Measurements from ENCODE around the gene ANKFN1.

Gene ANKFN1

DNA sequence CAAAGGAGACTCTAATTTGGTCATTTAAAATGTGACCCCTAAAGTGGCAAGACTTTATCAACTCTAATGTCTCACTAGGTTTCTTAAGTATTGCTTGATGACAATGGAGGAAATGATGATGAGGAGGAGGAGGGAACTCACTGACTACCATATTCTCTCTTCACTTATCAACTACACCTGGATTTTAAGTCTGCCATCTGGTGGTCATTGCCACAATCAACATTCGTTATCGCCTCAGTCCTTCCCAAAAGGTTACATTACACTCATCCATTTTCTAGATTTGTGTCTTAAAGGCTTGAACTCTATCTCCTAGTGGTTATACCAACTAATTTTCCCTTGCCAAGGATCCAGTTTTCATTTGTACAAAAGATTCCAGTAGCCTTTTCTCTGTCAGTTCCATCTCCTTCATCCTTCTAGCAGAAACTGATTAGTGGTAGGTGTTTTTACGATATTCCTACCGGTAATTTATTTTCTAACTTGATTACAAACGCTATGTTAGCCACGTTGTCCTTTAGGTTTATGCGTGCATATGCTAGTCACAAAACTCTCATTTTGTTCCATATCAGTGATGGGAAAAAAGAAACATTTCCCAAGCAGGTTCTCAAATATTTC, 325.7 kb downstream of the ANKFN1 start:
- no peak for DNase-seq
- Histone ChIP-seq H3K9me3 (no peaks in the 10 kb centered on the region), H3K27me3 (no peaks in the 10 kb centered on the region), H3K4me1 (no peaks in the 10 kb centered on the region), H3K27ac (no peak overlapping the region), H3K36me3 (no peaks in the 10 kb centered on the region), H3K4me3 (no peak overlapping the region)
- intact Hi-C loops (cut with DNase I; ENCODE audit: low total_unique reads): no loop called here
- TF ChIP-seq, protein P1, sequence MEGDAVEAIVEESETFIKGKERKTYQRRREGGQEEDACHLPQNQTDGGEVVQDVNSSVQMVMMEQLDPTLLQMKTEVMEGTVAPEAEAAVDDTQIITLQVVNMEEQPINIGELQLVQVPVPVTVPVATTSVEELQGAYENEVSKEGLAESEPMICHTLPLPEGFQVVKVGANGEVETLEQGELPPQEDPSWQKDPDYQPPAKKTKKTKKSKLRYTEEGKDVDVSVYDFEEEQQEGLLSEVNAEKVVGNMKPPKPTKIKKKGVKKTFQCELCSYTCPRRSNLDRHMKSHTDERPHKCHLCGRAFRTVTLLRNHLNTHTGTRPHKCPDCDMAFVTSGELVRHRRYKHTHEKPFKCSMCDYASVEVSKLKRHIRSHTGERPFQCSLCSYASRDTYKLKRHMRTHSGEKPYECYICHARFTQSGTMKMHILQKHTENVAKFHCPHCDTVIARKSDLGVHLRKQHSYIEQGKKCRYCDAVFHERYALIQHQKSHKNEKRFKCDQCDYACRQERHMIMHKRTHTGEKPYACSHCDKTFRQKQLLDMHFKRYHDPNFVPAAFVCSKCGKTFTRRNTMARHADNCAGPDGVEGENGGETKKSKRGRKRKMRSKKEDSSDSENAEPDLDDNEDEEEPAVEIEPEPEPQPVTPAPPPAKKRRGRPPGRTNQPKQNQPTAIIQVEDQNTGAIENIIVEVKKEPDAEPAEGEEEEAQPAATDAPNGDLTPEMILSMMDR (IDR thresholded peaks at IDR 0.05): no peak

DNA sequence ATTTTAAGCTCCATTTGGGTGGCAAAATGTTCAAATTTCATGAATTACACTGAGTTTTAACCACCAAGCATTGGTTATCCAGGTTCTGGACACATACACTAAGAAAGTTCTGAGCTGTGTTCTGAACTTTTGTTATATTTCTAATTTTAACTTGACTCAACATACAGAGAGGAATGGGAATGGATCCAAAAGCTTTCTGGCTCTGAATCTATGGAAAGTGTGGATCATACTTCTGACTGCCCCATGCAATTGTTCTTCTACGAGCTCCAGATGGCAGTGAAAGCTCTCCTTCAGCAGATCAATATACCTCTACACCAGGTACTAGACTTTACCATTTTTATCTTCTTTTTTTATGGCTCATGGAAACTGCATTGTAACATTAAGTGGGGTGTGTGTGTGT, 327.2 kb downstream of the ANKFN1 start:
- H3K4me1 ChIP-seq: no peaks in the 10 kb centered on the region
- intact Hi-C loops (cut with DNase I; ENCODE audit: low total_unique reads): no loop called here
- H3K4me3 ChIP-seq: no peak overlapping the region
- H3K27ac ChIP-seq: no peak overlapping the region
- H3K9me3 ChIP-seq: no peaks in the 10 kb centered on the region
- no peak for DNase-seq
- TF ChIP-seq, protein P1 (IDR thresholded peaks at IDR 0.05): no peak
- no peaks in the 10 kb centered on the region for H3K27me3 ChIP-seq
- H3K36me3 ChIP-seq: no peaks in the 10 kb centered on the region

DNA sequence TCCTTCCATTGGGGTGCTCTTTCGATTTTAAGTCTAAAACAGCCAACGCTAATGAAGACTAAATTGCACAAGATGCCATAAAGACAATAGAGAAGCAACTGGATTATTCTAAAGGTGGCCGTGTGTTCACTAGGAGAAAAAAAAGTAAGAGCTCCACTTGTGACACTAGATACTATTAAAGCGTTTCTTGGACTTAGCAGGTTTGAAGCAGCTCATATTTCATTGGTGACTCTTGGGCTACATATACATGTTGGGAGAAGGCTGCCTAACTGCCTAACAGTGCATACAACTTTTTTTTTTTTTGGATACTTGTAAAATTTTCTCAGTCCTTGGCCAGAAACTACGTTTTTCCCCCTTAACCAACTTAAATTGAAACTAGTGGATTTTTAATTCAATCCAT, 328.4 kb downstream of the ANKFN1 start:
- H3K36me3 ChIP-seq: no peaks in the 10 kb centered on the region
- DNase-seq: no peak
- intact Hi-C loops (cut with DNase I; ENCODE audit: low total_unique reads): no loop called here
- H3K4me3 ChIP-seq: no peak overlapping the region
- TF ChIP-seq, protein P1 (IDR thresholded peaks at IDR 0.05): no peak
- H3K27me3 ChIP-seq: no peaks in the 10 kb centered on the region
- H3K27ac ChIP-seq: no peak overlapping the region
- no peaks in the 10 kb centered on the region for H3K4me1 ChIP-seq
- no peaks in the 10 kb centered on the region for H3K9me3 ChIP-seq

DNA sequence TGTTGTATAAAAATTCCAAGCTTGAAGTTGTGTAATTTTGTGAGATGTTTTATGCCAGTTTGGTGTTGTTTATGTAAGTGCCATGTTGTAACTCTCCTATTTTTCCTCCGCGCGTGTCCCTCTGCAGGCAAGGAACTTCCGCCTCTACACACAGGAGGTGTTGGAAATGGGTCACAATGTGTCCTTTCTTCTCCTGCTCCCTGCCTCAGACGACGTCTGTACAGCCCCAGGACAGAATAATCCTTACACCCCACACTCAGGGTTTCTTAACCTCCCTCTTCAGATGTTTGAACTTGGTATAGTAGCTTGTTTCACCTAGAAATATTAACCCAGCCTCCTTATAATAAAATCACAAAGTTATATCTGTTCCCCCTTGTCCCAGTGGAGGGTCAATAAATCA, 329.0 kb downstream of the ANKFN1 start:
- no peak for DNase-seq
- intact Hi-C loops (cut with DNase I; ENCODE audit: low total_unique reads): no loop called here

DNA sequence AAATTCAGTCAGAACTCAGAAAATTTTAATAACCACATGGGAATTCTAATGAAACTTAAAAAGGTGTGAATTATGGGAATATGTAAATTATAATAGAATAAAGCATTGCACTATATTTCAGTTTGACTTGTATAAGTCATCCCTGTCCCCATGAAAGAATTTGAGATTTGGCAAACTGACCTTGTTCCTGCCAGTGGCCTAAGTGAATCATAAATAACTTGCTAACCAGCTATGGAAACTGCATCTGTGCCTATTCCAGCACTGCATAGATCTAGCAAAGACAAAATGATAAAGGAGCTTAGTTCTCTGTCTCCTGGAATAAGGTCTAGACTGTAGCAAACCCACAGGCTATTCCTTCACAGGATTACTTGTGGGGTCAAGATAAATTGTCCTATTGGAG, 333.5 kb downstream of the ANKFN1 start:
- Histone ChIP-seq H3K36me3 (no peaks in the 10 kb centered on the region), H3K27ac (no peak overlapping the region), H3K9me3 (no peaks in the 10 kb centered on the region), H3K4me3 (no peak overlapping the region), H3K4me1 (no peaks in the 10 kb centered on the region), H3K27me3 (no peaks in the 10 kb centered on the region)
- intact Hi-C loops (cut with DNase I; ENCODE audit: low total_unique reads): no loop called here
- DNase-seq: no peak
- TF ChIP-seq, protein P1 (IDR thresholded peaks at IDR 0.05): no peak

More for the DNA sequence above, 329.0 kb downstream of the ANKFN1 start:
- Histone ChIP-seq H3K4me1 (no peaks in the 10 kb centered on the region), H3K9me3 (no peaks in the 10 kb centered on the region), H3K4me3 (no peak overlapping the region), H3K27ac (no peak overlapping the region), H3K27me3 (no peaks in the 10 kb centered on the region), H3K36me3 (no peaks in the 10 kb centered on the region)
- TF ChIP-seq, protein P1 (IDR thresholded peaks at IDR 0.05): no peak

DNA sequence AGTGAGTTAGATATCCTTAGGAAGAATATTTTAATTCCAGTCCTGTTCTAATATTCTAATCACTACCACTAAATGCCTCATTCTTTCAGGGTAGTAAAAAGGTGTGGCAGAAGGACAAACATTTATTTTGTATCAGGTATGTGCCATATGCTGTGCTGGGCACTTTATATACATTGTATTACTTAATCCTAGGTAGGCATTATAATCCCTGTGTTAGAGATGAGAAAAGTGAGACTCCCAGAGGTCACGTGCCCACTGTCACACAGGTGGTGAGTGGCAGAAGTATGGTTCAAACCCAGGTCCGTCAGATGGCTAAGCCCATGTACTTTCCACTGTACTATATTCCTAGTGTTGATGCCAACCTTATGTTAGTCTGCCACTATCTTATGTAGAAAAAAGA, 335.5 kb downstream of the ANKFN1 start:
- H3K4me3 ChIP-seq: no peak overlapping the region
- no peaks in the 10 kb centered on the region for H3K27me3 ChIP-seq
- H3K36me3 ChIP-seq: no peaks in the 10 kb centered on the region
- intact Hi-C loops (cut with DNase I; ENCODE audit: low total_unique reads): no loop called here
- H3K9me3 ChIP-seq: no peaks in the 10 kb centered on the region
- DNase-seq: no peak
- no peaks in the 10 kb centered on the region for H3K4me1 ChIP-seq
- TF ChIP-seq, protein P1 (IDR thresholded peaks at IDR 0.05): no peak
- no peak overlapping the region for H3K27ac ChIP-seq

Data from tibial artery (tissue), 4 donors.